ENCODE data around the gene GRB10.
A peak's percentile ranks its signal among the peaks of the same experiment; 100 is the strongest.

GRB10 gene

DNA sequence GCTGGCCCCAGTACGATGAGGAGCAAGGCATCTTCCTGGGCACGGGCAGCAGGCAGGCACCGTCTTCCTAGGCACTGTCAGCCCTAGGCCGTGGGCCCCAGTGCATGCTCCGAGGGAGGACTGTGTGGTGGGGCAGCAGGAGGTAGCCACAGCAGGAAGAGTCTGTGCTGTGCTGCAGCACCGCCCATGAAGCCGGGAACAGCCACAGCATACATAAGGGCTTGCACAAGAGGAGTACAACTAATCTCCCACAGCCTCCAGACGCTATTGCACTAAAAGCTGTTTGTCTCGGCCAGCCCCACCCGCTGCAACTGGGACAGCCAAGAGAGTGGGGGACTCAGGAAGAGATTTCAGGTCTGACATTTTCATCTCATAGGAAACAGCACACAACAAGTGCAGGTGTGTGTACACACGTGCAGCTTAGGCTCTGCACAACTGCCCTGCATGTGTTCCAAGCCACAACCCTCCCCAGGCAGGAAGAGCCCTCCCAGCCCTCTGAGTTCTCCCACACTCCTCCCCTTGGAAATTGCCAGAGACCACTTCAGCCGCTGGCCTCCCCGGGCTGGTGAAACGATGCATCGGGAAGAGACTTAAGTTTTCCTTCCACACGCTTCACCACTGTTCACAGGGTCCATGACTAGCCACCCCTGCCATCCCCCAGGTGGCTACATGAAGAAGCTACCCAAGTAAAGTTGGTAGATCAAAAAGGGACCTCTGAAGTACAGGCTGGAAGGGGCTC, 129.4 kb downstream of the GRB10 start:
- no peak for DNase-seq
- no peak for ATAC-seq

DNA sequence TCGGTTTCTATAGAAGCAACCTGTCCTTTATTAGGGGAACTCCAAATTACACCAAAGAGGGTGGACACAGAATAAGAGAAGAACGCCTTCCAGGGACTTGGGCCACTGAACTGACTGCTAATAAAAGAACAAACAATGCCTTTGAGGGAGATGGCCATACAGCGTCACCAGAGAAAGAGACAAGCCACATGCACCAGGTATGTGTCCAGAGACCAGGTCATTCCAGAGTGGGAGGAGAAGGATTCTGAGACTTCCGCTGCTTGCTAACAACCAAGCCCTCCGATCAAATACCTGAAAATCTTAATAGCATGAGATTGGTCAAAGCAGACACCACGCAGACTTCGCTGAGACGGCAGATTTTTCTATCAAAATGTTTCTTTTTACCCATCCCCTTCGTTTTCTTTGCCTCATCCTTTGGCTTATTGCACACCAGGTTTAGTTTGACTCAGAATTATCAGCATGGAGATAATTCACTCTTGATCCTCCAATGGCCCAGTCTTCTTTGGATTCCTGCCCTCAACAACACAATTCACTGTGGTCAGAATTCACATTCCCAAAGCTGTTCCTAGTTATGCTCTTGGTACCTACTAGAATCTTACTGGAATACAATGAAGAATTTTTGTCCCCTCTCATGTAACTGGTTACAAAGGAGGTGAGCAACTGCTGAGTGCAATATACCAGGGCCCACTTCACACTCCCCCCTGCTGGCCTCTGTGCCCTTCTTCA, 130.1 kb downstream of the GRB10 start:
- DNase-seq, result no peak
- no peak for ATAC-seq

DNA sequence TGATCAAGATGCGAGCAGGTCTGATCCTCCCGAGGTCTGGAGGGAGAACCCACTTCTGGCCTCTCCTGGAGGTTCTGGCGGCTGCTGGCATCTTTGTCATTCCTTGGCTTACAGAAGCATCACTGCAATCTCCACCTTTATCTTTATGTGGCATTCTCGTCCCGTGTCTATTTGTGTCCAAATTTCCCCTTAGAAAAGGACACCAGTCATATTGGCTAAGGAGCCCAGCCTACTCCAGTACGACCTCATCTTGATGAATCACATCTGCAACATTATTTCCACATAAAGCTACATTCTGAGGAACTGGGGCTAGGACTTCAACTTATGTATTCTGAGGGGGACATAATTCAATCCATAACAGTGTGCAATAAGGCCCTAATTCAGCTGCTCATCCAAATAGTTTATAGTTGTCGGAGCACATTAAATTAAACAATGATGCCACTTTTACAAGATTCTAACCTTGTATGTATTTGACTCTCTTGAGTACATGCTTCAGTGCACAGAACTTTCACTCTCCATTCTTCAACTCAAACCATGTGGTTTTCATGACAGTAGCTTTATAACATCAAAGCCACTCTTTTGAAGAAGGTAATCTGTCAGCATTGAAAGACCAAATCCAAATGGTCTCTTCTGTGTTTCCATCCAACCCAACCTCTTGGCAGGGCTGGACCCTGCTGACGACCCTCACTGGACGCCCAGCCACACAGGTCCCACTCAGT, 131.3 kb downstream of the GRB10 start:
- ATAC-seq, result no peak
- no peak for DNase-seq

DNA sequence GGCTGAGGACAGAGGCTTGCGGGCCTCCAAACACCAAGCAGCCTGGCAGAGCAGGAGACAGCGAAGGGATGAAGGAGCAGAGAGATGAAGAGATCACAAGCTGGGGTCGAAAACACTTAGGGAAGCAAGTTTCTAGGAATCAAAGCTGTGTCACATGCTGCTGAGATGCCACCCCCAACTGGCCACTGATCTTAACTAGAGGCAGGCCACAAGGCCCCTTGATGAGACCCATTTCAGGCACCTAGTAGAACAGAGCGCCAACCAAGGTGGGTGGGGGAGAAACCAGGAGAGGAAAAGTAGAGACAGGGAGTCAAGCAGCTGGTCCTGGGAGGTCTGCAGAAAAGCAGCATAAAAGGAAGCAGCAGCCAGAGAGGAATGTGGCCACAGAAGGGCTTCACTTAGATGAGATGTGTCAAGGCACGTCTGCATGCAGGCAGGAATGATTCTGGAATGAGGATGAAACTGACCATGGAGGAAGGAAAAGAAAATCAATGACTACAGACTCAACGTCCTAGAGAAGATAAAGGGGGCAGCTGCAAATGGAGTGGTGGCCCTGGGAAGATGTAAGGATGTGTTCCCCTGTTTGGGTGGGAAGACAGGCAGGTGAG, 132.5 kb downstream of the GRB10 start:
- no peak for ATAC-seq
- no peak for DNase-seq

DNA sequence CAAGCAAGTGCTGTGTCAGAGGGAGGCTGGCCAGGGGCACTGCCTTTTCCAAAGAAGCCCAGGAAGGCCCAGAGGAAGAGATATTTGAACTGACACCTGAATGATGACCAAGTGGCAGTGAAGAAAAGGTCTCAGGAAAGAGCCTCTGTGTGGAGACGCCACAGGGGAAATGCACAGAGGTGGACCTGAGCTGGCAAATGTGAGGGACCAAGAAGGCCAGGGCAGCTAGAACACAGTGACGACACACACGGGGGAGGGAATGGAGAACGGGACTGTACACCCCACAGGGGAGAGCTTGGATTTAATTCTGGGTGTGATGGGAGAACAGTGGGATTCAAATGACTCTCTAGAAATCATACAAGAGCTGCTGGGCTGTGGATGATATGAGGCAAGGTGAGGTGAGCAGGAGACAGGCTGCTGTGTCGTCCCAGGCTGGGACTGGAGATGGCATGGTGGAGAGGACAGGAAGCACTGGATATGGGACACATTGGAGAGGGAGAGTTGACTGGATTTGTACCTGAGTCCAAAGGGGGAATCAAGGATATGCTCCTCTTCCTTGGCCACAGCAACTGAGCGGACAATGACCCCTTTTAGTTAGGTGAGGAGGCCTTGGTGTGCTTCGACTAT, 133.3 kb downstream of the GRB10 start:
- no peak for ATAC-seq
- no peak for DNase-seq

DNA sequence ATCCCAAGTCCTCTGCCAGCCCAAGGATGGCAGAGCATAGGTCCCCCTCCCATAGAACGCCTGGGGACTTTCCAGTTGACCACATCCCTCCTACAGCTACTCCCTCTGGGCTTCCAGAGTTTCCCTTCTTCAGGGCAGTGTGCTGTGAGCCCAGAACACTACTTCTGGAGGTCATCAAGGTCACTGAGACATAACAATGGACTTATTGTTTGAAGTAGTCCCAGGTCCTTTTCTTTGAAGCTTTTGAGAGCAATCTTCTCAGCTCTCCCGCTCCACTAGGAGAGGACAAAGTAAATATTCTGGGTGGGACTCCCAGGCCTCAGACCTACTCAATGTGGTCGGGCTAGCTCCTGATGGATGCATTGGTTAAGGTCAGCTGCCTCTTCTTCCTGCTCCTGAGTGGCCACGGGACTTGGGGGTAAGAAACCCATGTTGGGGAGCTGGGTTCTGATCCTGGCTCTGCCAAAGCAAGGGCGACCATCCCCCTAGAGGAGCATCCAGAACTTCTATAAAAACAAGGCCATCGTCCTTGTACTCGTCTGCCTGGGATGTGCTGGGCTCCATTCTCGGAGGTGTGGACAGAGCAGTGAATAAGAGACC, 134.0 kb downstream of the GRB10 start:
- no peak for ATAC-seq
- DNase-seq, result no peak

DNA sequence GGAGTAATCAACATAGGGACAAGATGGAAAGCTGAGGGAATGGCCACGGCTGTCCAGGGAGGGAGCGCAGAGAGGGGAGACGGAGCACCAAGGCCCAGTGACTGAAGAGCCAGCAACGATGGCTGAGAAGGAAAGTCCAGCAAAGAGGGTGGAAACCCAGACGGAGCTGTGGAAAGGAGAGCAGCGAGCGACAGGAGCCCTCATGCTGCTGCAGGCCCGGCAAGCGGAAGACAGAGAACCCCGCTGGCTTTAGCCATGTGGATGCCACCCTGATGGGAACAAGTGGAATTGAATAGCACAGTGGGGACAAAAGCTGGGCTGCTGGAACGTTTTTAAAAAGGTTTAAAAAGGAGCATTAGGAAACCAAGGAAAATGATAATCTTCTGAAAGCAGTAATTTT, 134.6 kb downstream of the GRB10 start:
- no peak for ATAC-seq
- no peak for DNase-seq

DNA sequence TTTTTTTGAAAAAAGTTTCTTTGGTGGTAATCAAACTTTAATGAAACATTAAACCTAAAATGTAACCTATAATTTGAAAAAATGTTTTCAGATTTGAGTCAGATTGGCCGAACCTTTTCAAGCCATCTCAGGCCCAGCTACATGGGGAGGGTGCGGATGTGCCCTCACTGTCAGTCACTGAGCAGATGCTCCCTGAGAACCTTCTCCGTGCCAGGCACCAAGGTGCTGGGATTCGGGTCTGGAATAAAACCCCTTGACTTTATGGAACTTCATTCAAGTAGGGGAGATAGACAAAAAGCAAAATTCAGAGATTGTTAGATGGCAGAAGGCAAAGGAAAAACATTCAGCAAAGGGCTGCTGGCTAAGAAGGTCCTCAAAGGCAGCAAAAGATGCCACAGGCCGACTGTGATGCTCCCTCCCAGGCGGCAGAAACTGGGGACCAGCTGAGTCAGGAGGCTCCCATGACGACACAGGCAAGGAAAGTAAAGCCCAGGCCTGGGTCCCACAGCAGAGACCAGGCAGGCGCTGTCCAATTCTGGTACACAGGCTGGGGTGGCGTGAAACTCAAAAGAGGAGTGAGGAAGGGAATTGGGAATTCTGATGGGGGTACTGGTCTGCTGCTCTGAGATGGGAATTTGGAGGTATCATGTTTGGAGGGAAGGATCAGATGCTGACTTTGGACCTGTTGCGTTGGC, 135.3 kb downstream of the GRB10 start:
- DNase-seq, result no peak
- ATAC-seq, result no peak

DNA sequence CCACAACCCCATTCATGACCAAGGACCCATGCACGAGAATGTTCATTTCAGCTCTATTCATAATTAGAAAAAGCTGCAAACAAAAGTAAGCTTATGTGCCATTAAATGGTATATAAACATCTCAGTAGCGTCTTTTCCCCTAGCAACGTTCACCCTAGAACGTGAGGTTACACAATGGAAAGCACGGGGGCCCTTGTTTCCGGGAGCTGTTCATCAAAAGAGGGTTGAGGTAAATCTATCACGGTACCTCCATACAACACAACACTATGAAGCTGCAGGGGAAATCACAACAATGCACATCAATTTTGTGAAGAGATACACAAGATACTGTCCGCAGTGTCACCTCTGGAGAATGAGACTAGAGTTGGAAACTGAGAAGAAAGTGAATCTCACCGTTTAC, 136.6 kb downstream of the GRB10 start:
- no peak for ATAC-seq
- DNase-seq, result no peak

DNA sequence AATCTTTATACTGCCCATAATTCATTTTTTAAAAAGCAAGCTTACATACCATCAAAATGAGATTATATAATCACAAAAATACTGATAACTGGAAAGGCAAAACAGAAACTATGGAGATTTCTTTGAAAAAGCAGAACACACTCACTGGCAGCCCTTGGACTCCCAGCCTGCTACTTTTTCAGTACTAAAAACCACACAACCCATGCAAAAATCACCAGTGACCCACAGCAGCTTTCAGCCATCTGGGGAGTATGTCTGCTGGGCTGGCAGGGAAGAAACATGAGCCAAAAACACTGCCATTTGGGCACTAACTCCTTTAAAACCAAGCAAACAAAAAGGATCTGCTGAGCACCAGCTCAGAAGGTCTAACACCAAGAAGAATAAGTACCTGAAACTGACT, 137.5 kb downstream of the GRB10 start:
- ATAC-seq, result no peak
- DNase-seq, result no peak

DNA sequence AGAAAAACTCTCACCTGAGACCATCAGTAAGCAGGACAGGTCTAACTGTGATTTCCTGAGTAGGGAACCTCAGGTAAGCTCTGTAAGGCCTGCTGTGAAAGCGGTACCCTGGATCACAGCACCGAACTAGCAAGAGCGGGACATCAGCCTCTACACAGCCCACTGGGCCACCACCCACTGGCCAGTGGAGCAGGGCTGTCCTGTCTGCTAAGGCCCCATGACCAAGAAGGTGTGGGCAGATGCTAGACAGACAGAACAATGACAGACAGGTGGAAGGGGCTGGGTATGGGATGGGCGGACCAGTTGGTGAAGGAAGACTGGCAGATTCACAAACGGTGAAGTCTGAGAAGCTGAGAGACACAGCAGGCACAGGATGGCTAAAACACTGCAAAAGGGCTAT, 138.1 kb downstream of the GRB10 start:
- no peak for DNase-seq

DNA sequence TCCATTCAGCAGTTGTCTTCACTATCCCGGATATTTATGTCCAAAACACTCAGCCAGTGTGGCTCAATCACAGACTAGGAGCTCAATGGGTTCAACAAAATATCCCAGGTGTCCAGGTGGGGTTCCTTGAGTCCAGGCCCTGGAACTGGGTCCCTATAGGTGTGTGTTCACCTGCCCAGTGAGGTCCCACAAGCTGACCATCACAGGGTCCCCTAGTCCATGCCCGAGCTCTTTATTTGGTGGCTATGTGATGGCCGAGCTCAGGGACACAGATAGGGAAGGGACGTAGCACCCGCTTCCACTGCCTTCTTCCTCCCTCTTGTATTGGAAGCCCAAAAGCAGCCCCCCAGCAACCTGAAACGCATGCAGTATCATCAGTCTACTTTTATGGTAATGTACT, 138.6 kb downstream of the GRB10 start:
- no peak for ATAC-seq
- no peak for DNase-seq

More for the DNA sequence above, 138.1 kb downstream of the GRB10 start:
- ATAC-seq, result no peak

DNA sequence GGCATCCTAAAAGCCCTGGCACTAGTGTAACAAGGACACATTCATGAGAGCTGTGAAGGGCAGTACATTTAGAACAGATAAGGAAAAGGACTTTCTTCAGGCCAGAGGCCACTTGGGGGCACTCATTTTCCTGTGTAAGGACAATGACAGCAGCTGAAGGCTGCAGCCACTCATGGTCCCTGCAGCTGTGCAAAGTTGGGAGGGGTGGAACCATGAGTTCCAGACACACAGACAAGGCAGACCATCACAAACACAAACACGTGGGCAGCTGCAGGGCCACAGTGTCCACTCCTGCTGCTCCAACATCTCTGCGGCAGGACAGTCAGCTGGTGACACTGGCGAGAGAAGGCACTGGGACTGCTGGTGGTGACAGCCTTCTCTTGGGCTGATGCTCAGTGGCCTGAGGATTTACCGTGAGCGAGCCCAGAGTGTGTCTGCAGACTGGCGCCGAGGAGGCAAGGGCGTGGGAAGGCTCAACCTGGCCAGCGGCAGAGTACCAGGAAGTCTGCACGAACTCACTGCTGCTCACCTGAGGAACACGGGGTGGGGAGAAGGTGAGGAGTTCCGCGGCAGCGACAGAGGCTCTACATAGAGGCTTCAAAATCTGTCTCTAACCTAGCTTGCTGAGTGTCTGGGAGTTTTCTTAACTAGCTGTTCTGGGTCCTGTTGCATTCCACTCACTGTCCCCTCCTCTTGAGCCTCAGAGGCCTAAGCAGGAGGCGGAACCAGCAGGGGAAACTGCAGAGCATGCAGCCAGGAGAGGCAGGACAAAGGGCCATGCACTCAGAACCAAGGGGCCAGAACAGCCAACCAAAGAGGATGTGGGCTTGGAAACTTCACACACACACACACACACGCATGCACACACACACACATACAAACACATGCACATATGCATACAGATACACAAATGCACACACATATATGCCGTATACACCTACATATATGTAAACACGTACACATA, 141.0 kb downstream of the GRB10 start:
- no peak for DNase-seq
- ATAC-seq, result peak; percentile 19

DNA sequence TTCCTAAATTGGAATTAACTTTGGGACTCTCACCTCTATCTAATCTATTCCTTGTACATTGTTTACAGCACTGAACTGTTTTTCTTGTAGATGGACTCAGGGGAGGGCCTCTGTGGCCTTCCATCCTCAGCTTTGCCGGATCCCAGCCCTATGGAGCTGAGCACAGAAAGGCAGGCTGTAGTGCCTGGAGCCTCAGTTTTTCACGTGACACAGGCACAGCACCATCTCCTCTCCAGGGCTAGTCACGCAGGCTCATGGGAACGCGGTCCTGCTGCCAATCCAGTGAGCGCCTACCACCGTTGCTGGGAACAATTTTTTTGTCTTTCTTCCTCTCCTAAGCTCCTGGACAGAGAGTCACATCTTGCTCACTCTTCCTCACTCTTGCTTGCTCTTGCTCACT, 141.9 kb downstream of the GRB10 start:
- ATAC-seq (no peak), DNase-seq (no peak)

DNA sequence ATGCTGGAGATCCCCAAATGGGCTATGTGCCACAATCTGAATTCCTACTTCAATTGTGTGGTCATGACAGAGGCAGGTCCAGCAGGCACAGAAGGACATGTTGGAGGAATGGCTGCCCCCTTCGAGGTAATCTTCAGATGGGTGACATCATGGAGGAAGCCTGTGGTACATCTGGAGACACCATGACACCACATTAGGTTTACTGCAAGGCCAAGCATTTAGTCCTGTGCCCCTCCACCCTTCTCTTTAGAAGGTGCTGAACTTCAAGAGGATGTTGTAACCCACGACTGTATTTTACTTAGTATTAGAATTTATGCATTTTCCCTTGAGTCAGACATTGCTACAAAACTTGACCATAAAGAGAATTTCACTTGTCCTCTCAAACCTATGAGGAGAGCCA, 142.4 kb downstream of the GRB10 start:
- ATAC-seq, result no peak
- DNase-seq, result no peak

DNA sequence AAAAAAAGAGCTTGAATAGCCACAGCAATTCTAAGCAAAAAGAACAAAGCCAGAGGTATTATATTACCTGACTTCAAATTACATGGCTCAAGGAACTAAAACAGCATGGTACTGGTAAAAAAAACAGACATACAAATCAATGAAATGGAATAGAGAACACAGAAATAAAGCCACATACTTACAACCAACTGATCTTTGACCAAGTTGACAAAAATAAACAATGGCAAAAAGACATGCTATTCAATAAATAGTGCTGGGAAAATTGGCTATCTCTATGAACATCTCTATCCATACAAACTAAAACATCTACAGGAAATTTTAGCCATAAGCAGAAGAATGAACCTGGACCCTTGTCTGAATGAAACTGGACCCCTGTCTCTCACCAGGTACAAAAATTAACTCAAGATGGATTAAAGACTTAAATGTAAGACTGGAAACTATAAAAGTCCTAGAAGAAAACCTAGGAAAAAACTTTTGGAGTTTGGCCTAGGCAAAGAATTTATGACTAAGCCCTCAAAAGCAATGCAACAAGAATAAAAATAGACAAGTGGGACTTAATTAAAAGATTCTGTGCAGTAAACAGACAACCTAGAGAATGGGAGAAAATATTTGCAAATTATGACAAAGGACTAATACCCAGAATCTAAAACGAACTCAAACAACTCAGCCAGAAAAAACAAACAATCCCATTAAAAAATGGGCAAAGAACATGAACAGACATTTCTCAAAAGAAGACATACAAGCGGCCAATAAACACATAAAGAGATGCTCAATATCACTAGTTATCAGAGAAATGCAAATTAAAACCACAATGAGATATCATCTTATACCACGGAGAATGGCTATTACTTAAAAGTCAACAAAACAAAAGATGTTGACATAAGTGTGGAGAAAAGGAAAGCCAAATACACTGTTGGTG, 144.7 kb downstream of the GRB10 start:
- no peak for ATAC-seq
- DNase-seq, result no peak

DNA sequence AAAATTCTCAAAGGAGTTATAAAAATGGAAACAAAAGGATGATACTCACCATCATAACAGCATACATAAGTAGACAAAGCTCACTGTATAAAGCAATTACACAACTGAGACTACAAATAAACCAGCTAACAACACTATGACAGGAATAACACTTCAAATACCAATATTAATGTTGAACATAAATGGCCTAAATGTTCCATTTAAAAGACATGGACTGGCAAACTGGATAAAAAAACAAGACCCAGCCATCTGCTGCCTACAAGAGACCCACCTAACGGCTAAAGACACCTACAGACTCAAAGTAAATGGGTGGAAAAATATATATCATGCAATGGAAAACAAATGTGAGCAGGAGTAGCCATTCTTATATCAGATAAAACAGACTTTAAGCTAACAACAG, 148.3 kb downstream of the GRB10 start:
- ATAC-seq (no peak), DNase-seq (no peak)

DNA sequence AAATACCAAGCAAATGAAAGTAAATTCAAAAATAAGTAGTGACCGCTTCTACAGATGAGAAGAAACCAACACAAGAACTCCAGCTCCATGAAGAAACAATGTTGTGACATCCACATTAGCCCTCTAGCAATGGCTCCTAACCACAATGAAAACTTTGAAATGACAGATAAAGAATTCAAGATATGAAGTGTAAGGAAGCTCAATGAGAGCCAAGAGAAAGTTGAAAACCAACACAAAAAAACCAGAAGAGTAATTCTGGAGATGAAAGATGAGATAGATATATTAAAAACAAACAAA, 149.3 kb downstream of the GRB10 start:
- DNase-seq (no peak), ATAC-seq (no peak)
